ENCODE data around the gene PMAIP1.
A peak's percentile ranks its signal among the peaks of the same experiment; 100 is the strongest.

The PMAIP1 gene

DNA sequence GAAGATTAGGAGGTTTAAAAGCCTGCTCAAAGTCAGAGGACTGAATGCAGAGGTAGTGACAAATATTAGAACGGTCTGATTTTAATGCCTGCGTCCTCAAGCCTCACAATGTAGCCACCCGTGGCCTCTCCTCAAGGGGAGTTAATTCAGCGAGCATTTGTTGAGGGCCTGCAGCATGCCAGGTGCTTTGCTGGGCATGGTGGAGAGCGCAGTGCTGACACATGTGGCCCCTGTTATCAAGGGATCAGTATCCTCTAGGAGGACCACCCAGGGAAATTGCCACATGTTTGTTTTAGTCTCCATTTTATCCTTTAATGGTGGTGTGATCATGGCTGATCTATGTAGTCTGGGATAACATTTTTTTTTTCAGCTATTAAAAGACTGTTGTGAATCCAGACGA lies 19.2 kb downstream of the PMAIP1 start:
- no peak for TF ChIP-seq EZH2phosphoT487 (conservative IDR thresholded peaks at IDR 0.05; ENCODE audit: low read length)
- TF ChIP-seq, protein P1, sequence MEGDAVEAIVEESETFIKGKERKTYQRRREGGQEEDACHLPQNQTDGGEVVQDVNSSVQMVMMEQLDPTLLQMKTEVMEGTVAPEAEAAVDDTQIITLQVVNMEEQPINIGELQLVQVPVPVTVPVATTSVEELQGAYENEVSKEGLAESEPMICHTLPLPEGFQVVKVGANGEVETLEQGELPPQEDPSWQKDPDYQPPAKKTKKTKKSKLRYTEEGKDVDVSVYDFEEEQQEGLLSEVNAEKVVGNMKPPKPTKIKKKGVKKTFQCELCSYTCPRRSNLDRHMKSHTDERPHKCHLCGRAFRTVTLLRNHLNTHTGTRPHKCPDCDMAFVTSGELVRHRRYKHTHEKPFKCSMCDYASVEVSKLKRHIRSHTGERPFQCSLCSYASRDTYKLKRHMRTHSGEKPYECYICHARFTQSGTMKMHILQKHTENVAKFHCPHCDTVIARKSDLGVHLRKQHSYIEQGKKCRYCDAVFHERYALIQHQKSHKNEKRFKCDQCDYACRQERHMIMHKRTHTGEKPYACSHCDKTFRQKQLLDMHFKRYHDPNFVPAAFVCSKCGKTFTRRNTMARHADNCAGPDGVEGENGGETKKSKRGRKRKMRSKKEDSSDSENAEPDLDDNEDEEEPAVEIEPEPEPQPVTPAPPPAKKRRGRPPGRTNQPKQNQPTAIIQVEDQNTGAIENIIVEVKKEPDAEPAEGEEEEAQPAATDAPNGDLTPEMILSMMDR (IDR thresholded peaks at IDR 0.05; ENCODE audit: insufficient read depth, low read length, poor library complexity, severe bottlenecking) = no peak
- H3K27me3 ChIP-seq (ENCODE audit: low read length) = no peaks in the 10 kb centered on the region
- no peak overlapping the region for H3K4me3 ChIP-seq (ENCODE audit: insufficient read depth, low read length, poor library complexity, severe bottlenecking)
- H3K9ac ChIP-seq (ENCODE audit: low read length) = no peak overlapping the region
- no peaks in the 10 kb centered on the region for H3K79me2 ChIP-seq (ENCODE audit: insufficient read depth, low read length)
- H3K4me2 ChIP-seq (ENCODE audit: low read depth, low read length, poor library complexity, severe bottlenecking) = peak overlapping the region; percentile 22
- no peaks in the 10 kb centered on the region for H4K20me1 ChIP-seq (ENCODE audit: low read depth, low read length)
- no peaks in the 10 kb centered on the region for H3K9me3 ChIP-seq (ENCODE audit: insufficient read depth, low read length)
- H3K27ac ChIP-seq (ENCODE audit: low read depth, low read length) = no peak overlapping the region
- H3F3A ChIP-seq (ENCODE audit: insufficient read depth) = no peaks in the 10 kb centered on the region
- H2AFZ ChIP-seq (ENCODE audit: low read depth, low read length, severe bottlenecking) = peak overlapping the region; percentile 31
- no peaks in the 10 kb centered on the region for H3K9me2 ChIP-seq (replicated peaks; ENCODE audit: insufficient read depth, low read length)
- H3K36me3 ChIP-seq (ENCODE audit: low read length) = no peaks in the 10 kb centered on the region

DNA sequence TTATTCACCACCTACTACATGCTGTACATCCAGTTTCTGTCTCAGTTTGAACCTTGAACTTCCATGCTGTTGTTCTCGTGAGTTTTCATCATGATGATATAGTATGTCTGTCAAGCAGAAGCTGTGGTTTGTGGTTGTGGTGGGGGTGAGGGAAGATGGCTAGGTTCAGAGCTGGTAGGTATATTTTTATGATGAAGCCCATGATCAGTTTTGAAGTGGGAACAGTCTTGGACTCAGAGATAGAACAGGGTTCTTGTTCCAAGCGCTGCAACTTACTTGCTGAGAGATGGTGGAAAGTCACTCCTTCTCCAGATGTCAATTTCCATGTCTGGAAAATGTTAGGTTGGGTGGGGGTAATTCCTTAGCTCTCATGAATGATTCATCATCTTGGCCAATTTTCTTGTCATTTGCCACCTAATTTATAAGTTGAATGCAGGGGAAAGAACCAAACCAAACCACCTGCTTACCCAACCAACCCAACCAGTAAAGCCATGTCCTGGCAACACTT lies 21.6 kb downstream of the PMAIP1 start:
- Histone ChIP-seq H3K27me3 (ENCODE audit: low read length) (no peaks in the 10 kb centered on the region), H3K4me2 (ENCODE audit: low read depth, low read length, poor library complexity, severe bottlenecking) (no peak overlapping the region), H3K4me3 (ENCODE audit: insufficient read depth, low read length, poor library complexity, severe bottlenecking) (no peak overlapping the region), H3K9ac (ENCODE audit: low read length) (no peak overlapping the region), H3K36me3 (ENCODE audit: low read length) (no peaks in the 10 kb centered on the region), H3K27ac (ENCODE audit: low read depth, low read length) (no peak overlapping the region), H4K20me1 (ENCODE audit: low read depth, low read length) (no peaks in the 10 kb centered on the region), H3K9me2 (replicated peaks; ENCODE audit: insufficient read depth, low read length) (no peaks in the 10 kb centered on the region), H3K79me2 (ENCODE audit: insufficient read depth, low read length) (no peaks in the 10 kb centered on the region), H2AFZ (ENCODE audit: low read depth, low read length, severe bottlenecking) (no peak overlapping the region), H3K9me3 (ENCODE audit: insufficient read depth, low read length) (no peaks in the 10 kb centered on the region), H3F3A (ENCODE audit: insufficient read depth) (no peaks in the 10 kb centered on the region)
- TF ChIP-seq EZH2phosphoT487 (conservative IDR thresholded peaks at IDR 0.05; ENCODE audit: low read length) = no peak
- TF ChIP-seq, protein P1 (IDR thresholded peaks at IDR 0.05; ENCODE audit: insufficient read depth, low read length, poor library complexity, severe bottlenecking) = no peak

DNA sequence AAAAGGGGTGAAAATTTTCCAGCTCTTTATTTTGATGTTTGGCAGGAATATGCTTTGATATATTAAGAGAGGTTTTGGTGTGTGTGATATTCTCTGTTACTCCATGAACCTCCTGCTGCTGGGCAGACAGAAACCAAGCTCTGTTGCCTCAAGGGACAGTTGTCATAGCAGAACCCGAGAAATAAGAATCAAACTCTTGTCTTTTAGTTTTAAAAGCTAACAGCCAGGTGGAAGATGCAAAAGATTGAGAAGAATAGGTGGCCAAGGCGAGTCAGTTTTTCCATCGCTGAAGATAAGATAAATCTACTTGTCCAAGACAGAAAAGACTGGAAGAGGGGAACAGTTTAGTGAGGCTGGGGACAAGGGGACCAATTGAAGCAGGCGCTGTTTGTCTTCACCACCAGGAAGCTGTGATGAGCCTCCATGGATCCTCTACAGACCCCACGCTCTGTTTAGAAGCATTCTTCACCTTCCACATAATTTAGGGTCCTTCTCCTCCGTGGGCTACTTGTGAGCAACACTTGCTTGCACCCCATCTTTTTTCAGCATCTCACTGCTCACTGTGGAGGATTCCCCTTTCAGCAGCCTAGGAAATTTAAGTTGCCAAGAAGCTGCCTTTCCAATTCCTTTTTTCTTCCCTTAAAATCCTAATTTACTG lies 23.9 kb downstream of the PMAIP1 start:
- TF ChIP-seq EZH2phosphoT487 (conservative IDR thresholded peaks at IDR 0.05; ENCODE audit: low read length) = no peak
- TF ChIP-seq, protein P1 (IDR thresholded peaks at IDR 0.05; ENCODE audit: insufficient read depth, low read length, poor library complexity, severe bottlenecking) = no peak
- Histone ChIP-seq H3K27ac (ENCODE audit: low read depth, low read length) (no peak overlapping the region), H2AFZ (ENCODE audit: low read depth, low read length, severe bottlenecking) (no peak overlapping the region)

More for the DNA sequence above, 23.9 kb downstream of the PMAIP1 start:
- Histone ChIP-seq H3K27me3 (ENCODE audit: low read length) (no peaks in the 10 kb centered on the region), H3K9me2 (replicated peaks; ENCODE audit: insufficient read depth, low read length) (no peaks in the 10 kb centered on the region), H4K20me1 (ENCODE audit: low read depth, low read length) (no peaks in the 10 kb centered on the region), H3K9ac (ENCODE audit: low read length) (no peak overlapping the region), H3K4me3 (ENCODE audit: insufficient read depth, low read length, poor library complexity, severe bottlenecking) (no peak overlapping the region), H3K36me3 (ENCODE audit: low read length) (no peaks in the 10 kb centered on the region), H3F3A (ENCODE audit: insufficient read depth) (no peaks in the 10 kb centered on the region), H3K79me2 (ENCODE audit: insufficient read depth, low read length) (no peaks in the 10 kb centered on the region), H3K9me3 (ENCODE audit: insufficient read depth, low read length) (no peaks in the 10 kb centered on the region), H3K4me2 (ENCODE audit: low read depth, low read length, poor library complexity, severe bottlenecking) (no peak overlapping the region)
